Activated CD8-positive, alpha-beta memory T cell treated with anti-CD3 and anti-CD28 coated beads, Interleukin-2, amount 50 U/mL, for 4 hours (primary cell): ENCODE measurements around the gene ATP1A2.

Experiments used
- DNase-seq: peaks from one replicate; pipeline ENCODE4 v3.0.0-alpha.2; 2020

Gene ATP1A2

GRCh38 chr1:160115545-160116282, at the start of gene ATP1A2:
Gene ATP1A2, plus strand, starts transcription at chr1:160115759. Its CDS starts 103 bp downstream, at chr1:160115862.
- no peak for DNase-seq

DNA sequence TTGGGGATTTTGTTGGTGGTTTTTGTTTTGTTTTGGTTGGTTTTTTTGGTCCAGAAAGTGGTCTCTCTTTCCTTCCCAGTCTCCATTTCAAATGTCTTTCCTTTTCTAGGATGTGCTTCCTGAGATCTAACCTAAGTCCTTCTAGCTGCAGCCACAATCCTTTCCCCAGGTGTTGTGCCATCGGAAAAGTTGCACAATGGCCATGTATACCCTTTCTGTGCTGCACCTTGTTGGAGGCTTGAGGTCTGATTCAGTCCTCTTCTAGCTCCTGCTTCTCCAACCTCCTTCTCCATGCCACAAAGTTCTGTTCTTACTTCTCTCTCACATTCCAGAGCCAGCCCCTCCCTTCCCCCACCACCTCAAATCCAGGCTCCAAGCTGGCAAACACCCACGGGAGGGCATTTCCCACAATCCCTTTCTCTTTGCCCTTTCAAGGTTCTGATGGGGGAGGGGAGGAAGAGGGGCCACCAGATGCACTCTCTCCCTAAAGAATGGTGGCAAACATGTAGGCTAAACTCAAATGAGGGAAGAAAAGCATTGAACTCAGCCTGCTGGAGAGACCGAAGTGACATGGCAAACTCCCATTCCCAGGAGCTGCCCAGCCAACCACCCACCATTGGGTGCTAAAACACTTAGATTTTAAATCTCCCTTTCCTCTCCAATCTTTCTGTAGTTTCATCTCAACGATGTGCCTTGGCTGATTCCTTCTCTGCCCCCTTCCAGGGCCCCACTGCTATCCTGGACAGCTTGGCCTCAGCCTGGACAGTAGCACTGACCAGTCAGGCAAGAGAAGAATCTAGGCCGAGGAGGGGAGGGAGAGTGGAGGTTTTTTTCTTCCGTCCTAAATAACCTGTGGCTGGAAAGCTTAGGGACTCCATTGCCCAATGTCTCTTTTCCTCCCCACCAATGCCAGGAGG, 48.5 kb upstream of the ATP1A2 start:
- DNase-seq: no peak

DNA sequence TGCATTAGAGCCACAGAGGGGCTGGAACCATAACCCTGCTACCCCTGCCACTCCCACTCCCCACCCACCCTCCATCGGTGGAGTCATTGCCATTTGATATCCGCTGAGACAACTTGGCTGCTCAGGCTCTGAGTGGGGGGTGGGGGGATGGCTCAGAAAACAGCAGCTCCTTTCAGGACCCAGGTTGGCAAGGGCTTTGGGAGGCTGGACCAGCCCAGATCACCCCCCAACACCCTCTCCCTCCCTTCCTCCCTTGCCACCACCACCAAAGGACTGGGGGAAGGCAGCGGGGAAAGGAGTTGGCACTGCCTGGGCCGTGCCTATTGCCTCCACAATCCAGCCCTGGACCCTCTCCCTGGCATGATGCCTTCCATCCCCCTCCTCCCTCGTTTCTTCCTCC, 47.3 kb upstream of the ATP1A2 start:
- DNase-seq: no peak

- no peak for DNase-seq
These were observed 45.9 kb upstream of the ATP1A2 start, which contains the start of gene KCNJ10 for GRCh38 chr1:160069460-160070231. Gene KCNJ10, minus strand, starts transcription at chr1:160070160. Its CDS starts 27,628 bp downstream, at chr1:160042532.

DNA sequence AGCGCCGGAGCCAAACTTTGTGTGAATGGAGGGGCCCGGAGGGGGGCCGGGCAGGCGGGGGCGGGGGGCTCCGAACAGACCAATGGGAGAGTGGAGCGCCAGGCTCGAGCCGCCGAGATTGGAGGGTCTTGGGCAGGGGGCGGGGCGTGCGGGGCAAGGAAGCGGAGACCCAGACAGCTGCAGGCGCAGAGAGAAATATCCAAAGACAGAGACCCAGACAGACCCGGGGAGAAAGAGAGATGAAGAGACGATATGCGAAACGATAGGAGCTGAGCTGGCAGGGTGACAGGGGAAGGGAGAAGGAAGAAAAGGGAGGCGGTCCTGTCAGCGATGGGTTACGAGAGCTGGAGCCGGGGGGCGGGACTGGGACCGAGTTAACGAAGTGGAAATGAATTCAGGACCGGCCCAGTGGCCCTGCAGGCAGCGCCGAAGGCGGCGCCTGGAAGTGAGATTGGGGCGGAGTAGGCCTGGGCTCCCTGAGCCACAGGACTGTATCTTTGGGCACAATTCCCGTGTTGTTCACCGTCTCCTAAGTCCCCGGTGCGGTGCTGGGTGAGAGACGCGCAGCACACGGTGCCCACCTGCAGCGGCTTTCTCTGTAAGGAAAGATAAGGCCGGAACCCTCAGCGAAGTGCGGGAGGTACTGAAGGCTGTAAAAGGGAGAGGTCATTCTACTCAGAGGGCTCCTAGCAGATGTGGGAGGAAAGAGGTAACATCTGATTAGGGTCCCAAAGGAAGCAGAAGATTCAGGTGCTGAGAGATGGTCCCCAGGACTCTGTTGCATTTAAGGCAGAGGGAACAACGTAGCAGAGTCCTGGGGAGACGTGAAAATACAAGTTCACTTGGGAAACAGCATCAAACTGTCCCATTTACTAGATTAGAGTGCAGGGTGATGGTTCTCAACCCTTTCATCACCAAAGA, 45.1 kb upstream of the ATP1A2 start:
- DNase-seq: peak; percentile 82

DNA sequence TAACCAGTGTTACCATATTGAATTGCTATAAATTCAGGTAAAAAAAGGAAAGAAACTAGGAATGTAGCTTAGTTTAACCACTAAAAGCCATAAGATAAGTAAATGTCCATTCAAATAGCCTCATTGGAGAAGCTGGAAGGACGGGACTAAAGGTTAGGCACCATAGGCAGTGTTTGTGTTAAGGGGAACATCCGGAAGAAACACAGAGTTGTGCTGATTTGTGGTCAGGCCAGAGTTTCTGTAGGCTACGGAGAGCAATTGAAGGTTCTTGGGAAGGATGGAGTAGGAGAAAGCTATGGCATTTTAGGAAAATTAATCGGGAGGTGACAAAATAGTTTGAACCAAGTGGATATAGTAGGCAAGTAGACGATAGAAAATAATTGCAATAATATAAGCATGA, 44.3 kb upstream of the ATP1A2 start:
- DNase-seq: no peak

DNA sequence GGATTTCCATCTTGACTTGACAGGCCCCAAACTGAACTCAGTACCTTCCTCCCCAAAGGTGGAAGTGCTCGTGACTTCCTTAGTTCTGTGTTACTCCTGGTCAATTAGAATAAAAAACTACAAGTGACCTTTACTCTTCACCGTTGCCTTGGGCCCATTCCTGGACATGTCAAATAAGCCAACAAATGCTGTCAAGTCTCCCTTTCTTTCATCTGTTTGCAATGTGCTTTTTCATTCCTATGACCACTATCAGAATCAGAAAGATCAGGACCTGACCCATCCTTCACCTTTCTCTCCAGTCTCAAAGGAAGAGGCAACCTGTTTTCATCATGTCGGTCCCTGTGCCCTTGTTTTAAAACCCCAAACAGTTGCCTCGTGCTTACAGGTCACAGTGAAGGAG, 40.7 kb upstream of the ATP1A2 start:
- no peak for DNase-seq

- no peak for DNase-seq
These were observed 39.7 kb upstream of the ATP1A2 start for GRCh38 chr1:160075836-160076235.

DNA sequence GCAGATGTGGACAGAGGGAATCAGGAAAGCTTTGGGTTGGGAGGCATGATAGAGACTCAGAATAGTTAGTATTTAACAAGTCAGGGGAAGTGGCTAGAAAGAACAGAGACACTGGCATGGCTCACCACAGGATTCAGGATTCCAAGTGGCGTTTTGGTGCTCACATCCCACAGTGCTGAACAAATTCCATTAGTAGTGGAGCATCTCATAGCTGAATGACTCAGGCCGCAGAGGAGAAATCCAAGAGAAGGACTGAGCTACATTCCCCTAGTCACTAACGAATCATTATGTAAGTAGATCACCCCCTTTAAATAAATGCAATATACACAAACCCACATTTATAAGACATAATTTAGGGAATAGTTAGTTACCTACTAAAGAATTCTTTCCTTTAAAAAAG, 39.3 kb upstream of the ATP1A2 start:
- no peak for DNase-seq

- DNase-seq: no peak
These were observed 38.1 kb upstream of the ATP1A2 start for GRCh38 chr1:160077486-160077885.

DNA sequence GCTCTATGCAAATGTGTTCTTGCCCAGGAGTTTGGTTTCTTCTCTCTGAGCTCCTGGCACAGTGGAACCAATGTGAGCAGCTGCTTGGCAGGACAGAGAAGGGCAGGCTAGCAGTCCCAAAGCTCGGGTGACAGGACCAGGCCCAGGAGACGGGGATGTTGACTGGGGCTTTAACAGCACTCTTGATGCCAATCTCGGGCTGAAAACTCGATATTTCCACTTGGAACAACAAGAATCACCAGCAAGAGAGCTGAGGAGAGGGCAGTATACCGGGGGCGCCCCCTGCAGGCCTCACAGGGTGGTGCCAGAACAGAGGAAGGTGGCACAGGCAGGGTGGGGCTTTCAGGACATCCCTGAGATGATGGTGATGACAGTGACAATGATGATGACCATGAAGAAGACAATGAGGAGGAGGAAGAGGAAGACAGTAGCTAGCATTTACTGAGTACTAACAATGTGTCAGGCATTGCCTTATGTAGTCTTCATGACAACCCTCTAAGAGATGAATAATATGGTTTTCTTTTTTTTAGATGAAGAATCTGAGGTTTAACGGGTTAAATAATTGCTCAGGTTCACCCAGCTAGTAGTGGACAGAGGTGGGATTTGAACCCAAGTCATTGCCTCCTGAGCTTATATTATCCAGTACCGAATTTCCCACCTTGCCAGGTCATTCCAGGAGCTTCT, 36.9 kb upstream of the ATP1A2 start:
- peak; percentile 55 for DNase-seq

DNA sequence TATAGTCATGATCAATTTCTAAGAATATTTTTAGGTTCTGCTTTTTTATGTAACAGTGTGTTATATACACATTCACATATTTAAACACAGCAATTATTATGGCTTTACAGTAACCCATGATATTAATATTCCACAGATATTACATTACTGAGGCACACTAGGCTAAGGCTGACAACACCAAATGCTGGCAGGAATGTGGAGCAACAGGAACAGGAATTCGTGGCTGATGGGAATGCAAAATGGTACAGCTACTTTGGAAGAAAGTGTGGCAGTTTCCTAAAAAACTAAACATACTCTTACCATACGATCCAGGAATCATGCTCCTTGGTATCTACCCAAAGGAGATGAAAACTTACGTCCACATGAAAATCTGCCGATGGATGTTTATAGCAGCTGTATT, 36.1 kb upstream of the ATP1A2 start:
- DNase-seq: no peak

- DNase-seq: no peak
These were observed 35.0 kb upstream of the ATP1A2 start for GRCh38 chr1:160080381-160081100.

GRCh38 chr1:160081261-160081936, 34.2 kb upstream of the ATP1A2 start, which contains the start of gene KCNJ9:
Gene KCNJ9, plus strand, starts transcription at chr1:160081538. Its CDS starts 2,493 bp downstream, at chr1:160084031.
- DNase-seq: no peak

DNA sequence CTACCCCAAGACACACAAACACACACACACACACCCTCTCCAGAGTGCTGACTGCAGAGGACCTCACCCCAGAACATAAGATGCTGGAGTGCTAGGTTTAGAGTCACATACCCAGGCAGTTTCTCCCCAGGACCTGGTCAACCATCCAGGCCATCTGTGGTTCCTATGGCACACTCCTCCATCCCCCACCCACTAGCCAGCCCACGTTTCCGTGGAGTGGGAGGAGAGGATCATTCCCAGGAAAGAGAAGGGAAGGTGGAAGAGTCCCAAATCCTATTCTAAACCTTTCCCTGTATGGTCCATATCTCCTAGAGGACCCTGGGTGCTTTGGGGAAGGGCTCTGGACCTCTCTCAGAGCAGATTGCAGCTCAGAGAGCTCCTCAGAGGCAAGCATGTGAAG, 33.1 kb upstream of the ATP1A2 start:
- no peak for DNase-seq

DNA sequence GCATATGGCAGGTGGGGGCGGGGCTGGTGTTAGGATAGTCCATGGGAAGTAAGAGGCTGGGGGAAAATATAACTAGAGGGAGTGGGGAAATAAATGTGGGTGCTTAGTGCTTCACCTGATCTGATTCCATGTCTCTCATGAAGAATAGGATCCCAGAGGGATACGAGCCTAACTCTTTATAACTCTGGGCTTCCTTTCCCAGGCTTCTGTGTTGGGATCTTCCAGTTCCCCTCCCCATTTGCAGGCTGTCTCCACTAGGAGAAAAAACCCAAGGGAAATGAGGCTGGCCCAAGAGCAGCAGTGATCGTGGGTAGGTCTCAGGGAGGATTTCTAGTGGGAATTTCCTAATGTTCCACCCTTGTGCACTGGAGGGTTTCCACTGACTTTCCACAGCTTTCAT, 32.6 kb upstream of the ATP1A2 start:
- DNase-seq: no peak

DNA sequence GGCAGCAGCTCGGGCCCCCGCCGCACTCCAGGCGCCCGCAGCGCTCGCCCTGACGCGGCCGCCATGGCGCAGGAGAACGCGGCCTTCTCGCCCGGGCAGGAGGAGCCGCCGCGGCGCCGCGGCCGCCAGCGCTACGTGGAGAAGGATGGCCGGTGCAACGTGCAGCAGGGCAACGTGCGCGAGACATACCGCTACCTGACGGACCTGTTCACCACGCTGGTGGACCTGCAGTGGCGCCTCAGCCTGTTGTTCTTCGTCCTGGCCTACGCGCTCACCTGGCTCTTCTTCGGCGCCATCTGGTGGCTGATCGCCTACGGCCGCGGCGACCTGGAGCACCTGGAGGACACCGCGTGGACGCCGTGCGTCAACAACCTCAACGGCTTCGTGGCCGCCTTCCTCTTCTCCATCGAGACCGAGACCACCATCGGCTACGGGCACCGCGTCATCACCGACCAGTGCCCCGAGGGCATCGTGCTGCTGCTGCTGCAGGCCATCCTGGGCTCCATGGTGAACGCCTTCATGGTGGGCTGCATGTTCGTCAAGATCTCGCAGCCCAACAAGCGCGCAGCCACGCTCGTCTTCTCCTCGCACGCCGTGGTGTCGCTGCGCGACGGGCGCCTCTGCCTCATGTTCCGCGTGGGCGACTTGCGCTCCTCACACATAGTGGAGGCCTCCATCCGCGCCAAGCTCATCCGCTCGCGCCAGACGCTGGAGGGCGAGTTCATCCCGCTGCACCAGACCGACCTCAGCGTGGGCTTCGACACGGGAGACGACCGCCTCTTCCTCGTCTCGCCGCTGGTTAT, 31.4 kb upstream of the ATP1A2 start:
- DNase-seq: peak; percentile 79

- no peak for DNase-seq
These were observed 30.7 kb upstream of the ATP1A2 start for GRCh38 chr1:160084771-160085321.
